Lower leg skin (tissue), 3 donors: Measurements from ENCODE around the gene PDLIM1.

Source experiments
- POLR2A ChIP-seq, 2 donors: fragments of 450-650 bp; IDR thresholded peaks; one replicate each; pipeline ENCODE4 v1.6.1; 2016 to 2017; ENCODE audit warnings: antibody characterized with exemption in 2 of 2, mild to moderate bottlenecking in 1 of 2, moderate library complexity in 1 of 2
- TF ChIP-seq, protein P1 (sequence below), 3 donors: fragments of 450-650 bp; IDR thresholded peaks; one replicate each; pipeline ENCODE4 v1.5.1; 2016; ENCODE audit warnings: antibody characterized with exemption in 3 of 3, mild to moderate bottlenecking in 3 of 3, moderate library complexity in 2 of 3

DNA sequence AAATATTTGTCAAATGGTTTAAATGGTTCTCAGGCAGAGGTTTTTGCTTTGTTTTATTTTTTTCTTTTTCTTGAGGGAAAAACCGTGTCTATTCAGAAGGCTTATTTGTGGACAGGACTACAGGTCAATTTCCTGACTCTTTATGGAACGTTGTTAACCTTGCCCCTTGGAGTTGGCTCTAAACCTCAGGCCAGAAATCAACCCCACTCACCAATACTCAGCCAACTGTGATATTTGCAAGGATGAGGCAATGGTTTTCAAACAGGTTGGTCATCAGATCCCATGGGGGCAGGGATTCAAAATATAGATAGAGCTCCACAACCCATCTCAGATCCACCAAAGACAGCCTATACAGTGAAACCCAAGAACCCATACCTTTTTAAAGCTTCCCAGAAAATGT, 10.2 kb downstream of the PDLIM1 start:
- TF ChIP-seq, protein P1, sequence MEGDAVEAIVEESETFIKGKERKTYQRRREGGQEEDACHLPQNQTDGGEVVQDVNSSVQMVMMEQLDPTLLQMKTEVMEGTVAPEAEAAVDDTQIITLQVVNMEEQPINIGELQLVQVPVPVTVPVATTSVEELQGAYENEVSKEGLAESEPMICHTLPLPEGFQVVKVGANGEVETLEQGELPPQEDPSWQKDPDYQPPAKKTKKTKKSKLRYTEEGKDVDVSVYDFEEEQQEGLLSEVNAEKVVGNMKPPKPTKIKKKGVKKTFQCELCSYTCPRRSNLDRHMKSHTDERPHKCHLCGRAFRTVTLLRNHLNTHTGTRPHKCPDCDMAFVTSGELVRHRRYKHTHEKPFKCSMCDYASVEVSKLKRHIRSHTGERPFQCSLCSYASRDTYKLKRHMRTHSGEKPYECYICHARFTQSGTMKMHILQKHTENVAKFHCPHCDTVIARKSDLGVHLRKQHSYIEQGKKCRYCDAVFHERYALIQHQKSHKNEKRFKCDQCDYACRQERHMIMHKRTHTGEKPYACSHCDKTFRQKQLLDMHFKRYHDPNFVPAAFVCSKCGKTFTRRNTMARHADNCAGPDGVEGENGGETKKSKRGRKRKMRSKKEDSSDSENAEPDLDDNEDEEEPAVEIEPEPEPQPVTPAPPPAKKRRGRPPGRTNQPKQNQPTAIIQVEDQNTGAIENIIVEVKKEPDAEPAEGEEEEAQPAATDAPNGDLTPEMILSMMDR (IDR thresholded peaks at IDR 0.05): no peak
- TF ChIP-seq POLR2A (IDR thresholded peaks at IDR 0.05): no peak
